Naive thymus-derived CD4-positive, alpha-beta T cell (primary cell): ENCODE results near the gene NOS3. TPM values are rescaled to one million over a fixed set of nuclear protein-coding genes. Genes with fewer than 3 reads are reported as not detected.

ENCODE experiments used
- ATAC-seq: fragments of 150-1000 bp; cut with Tn5 transposase; 2 replicates; pipeline ENCODE4 v1.10.0; 2021; ENCODE audit warnings: mild to moderate bottlenecking, moderate library complexity
- CTCF ChIA-PET: fragments of 350-600 bp; sonication (Branson Sonifier 250); formaldehyde crosslinking; loops from one replicate; lab custom pipeline; 2021; ENCODE audit warnings: antibody characterized with exemption; lab: Charles Lee
- POLR2A ChIA-PET: fragments of 350-600 bp; sonication (Branson Sonifier 250); formaldehyde crosslinking; loops from one replicate; lab custom pipeline; 2021; ENCODE audit warnings: antibody characterized with exemption, inconsistent platforms; lab: Charles Lee
- DNase-seq, 9 donors: peaks; one replicate each; pipeline versions ENCODE4 v3.0.0 to v3.0.0-alpha.2; 2020 to 2022; ENCODE audit warnings: mixed read lengths in 1 of 9
- H3K27ac ChIP-seq: one replicate; pipeline ENCODE4 v1.7.0; 2013; ENCODE audit warnings: mild to moderate bottlenecking, low read depth, low read length, moderate library complexity
- H3K27me3 ChIP-seq, 2 donors: one replicate each; pipeline ENCODE4 v1.7.0; 2013; ENCODE audit warnings: low read length in 2 of 2, mild to moderate bottlenecking in 2 of 2, moderate library complexity in 2 of 2; ENCODE audit not compliant: control insufficient read depth in 2 of 2, insufficient read depth in 2 of 2
- H3K36me3 ChIP-seq, 3 experiments: 1 replicate in 2 of 3; 2 replicates in 1 of 3; pipeline ENCODE4 v1.7.0; 2013; ENCODE audit warnings: low read length in 3 of 3, mild to moderate bottlenecking in 3 of 3, moderate library complexity in 1 of 3; ENCODE audit not compliant: insufficient read depth in 3 of 3, control insufficient read depth in 2 of 3
- H3K4me1 ChIP-seq, 2 donors: one replicate each; pipeline ENCODE4 v1.7.0; 2013; ENCODE audit warnings: low read length in 2 of 2, mild to moderate bottlenecking in 2 of 2, moderate library complexity in 1 of 2; ENCODE audit not compliant: control insufficient read depth in 2 of 2, insufficient read depth in 2 of 2
- H3K4me3 ChIP-seq: 2 replicates; pipeline ENCODE4 v1.7.0; 2013; ENCODE audit warnings: mild to moderate bottlenecking, low read length
- H3K9me3 ChIP-seq, 3 experiments: 1 replicate in 2 of 3; 2 replicates in 1 of 3; pipeline ENCODE4 v1.7.0; 2013; ENCODE audit warnings: low read length in 3 of 3; ENCODE audit not compliant: control insufficient read depth in 2 of 3
- H3K27ac Mint-ChIP-seq, 9 donors: one replicate each; pipeline ENCODE4 v1.8.0; 2020 to 2022; ENCODE audit warnings: mixed read lengths in 9 of 9, mild to moderate bottlenecking in 8 of 9, moderate library complexity in 5 of 9, inconsistent platforms in 2 of 9
- H3K27me3 Mint-ChIP-seq, 5 donors: one replicate each; pipeline ENCODE4 v1.8.0; 2021 to 2022; ENCODE audit warnings: mixed read lengths in 5 of 5, mild to moderate bottlenecking in 1 of 5
- H3K36me3 Mint-ChIP-seq, 5 donors: one replicate each; pipeline ENCODE4 v1.8.0; 2020 to 2022; ENCODE audit warnings: mixed read lengths in 5 of 5, mild to moderate bottlenecking in 3 of 5, inconsistent platforms in 1 of 5
- H3K4me1 Mint-ChIP-seq, 7 donors: one replicate each; pipeline ENCODE4 v1.8.0; 2020 to 2022; ENCODE audit warnings: mixed read lengths in 7 of 7, mild to moderate bottlenecking in 3 of 7, inconsistent platforms in 1 of 7
- H3K4me3 Mint-ChIP-seq, 10 donors: one replicate each; pipeline ENCODE4 v1.8.0; 2020 to 2022; ENCODE audit warnings: mild to moderate bottlenecking in 10 of 10, mixed read lengths in 10 of 10, moderate library complexity in 6 of 10, inconsistent platforms in 2 of 10
- H3K9me3 Mint-ChIP-seq, 11 donors: one replicate each; pipeline ENCODE4 v1.8.0; 2020 to 2022; ENCODE audit warnings: mixed read lengths in 11 of 11, mild to moderate bottlenecking in 4 of 11, inconsistent platforms in 1 of 11, moderate library complexity in 1 of 11
- intact Hi-C, 2 donors: fragments of 100-400 bp; cut with micrococcal nuclease; formaldehyde crosslinking; loops; one replicate each; pipeline ENCODE4 v1.15.1; 2023
- polyA plus RNA-seq, 2 donors: library from polyadenylated mRNA; unstranded; fragments of 300-500 nt; fragmentation: Illumina TruSeq; gene quantifications; one replicate each; pipeline ENCODE4 v1.2.3, GENCODE V29; 2021
- total RNA-seq, 6 experiments: library from RNA in 5 of 6; stranded (reverse) in 5 of 6; gene quantifications; 1 replicate in 5 of 6; 2 replicates in 1 of 6; pipeline ENCODE4 v1.2.3 and lab custom pipeline; 2021 to 2026

NOS3 gene
- total and polyA plus RNA-seq, 7 experiments from 2014 or later, result 2.8 to 19.1 (median 7.9) TPM

GRCh38 chr7:151057506-151057988, 66.7 kb downstream of the NOS3 start, which contains the start of gene CDK5:
CDK5 (minus strand) TSS chr7:151057897; CDS start chr7:151057848, 49 bp downstream.
- intact Hi-C loops, result loop anchor here (5.0 kb wide), 4 partner anchors 35 to 575 kb away; no protein-coding TSS in a partner anchor
- peak within 1 kb of the TSS; percentile 92 for H3K27ac ChIP-seq
- H3K27ac Mint-ChIP-seq, result peak within 1 kb of the TSS; percentile 86 to 96 (median 93)
- ChIA-PET POLR2A (interaction anchor here (0.7 to 2.7 kb wide), 4 partner anchors 25 to 44 kb away, joined by 4 to 10 read pairs (median 6); partner anchors contain the start of gene ABCB8), CTCF (interaction anchor here (1.0 to 3.5 kb wide), 2 partner anchors 27 to 52 kb away, joined by 3 to 15 read pairs; partner anchors contain the start of gene TMUB1)
- DNase-seq, result no peak
- peak within 1 kb of the TSS; percentile 91 to 99 (median 94) for H3K4me3 Mint-ChIP-seq
- peaks cover 0 to 2% (median 0%) of the 10 kb centered on the region in 5 donors for H3K27me3 Mint-ChIP-seq
- H3K4me1 ChIP-seq, result peaks cover 25 to 32% of the 10 kb centered on the region in 2 donors
- ATAC-seq, result peak; percentile 0
- peaks cover 0 to 1% (median 0%) of the 10 kb centered on the region in 11 donors for H3K9me3 Mint-ChIP-seq
- H3K36me3 ChIP-seq, result no peaks in the 10 kb centered on the region
- H3K9me3 ChIP-seq, result no peaks in the 10 kb centered on the region
- H3K4me3 ChIP-seq, result peak within 1 kb of the TSS; percentile 78
- H3K27me3 ChIP-seq, result no peaks in the 10 kb centered on the region
- peaks cover 29 to 48% (median 43%) of the 10 kb centered on the region in 7 donors for H3K4me1 Mint-ChIP-seq
- peaks cover 0 to 4% (median 3%) of the 10 kb centered on the region in 5 donors for H3K36me3 Mint-ChIP-seq

DNA sequence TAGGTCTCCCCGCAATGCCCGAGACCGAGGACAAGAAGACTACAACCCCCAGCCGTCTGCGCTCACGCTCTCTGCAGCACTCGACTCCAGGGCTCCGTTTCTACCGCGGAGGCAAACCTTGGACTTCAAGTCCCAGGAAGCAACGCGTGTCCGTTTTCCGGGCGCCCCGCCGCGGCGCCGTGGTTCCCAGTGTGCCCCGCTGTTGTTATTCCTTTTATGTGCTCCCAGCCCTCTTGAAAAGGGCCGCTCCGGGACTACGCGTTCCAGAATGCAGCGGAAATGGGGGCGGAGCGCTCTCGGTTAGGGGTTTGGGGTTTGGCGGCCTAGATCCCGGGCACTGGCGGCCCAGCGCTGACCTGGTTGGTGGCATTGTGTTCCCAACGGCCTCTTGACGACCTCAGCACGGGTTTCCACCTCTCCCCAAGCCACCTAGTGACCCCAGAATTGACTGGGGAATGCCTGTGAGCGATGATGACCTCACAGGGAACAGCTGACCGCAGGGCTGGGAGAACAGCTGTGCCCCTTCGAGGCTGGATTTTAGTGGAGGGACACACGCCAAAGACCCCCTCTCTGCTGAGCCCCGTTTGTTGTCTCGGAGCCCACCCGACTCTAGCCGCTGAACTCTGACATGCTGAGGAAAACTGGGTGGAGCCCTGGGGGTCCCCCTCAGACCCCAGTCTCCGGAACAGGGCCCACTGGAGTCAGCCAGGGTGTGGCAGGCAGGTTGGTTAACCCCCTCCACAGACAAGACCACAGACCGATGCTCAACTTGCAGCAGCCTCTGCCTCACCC, 67.4 kb downstream of the NOS3 start:
- Mint-ChIP-seq H3K4me3 (peak overlapping the region; percentile 91 to 99 (median 94)), H3K4me1 (peaks cover 25 to 41% (median 38%) of the 10 kb centered on the region in 7 donors), H3K27ac (peak overlapping the region; percentile 86 to 96 (median 93)), H3K36me3 (peaks cover 0 to 3% (median 0%) of the 10 kb centered on the region in 5 donors), H3K27me3 (no peaks in the 10 kb centered on the region), H3K9me3 (peaks cover 0 to 1% (median 0%) of the 10 kb centered on the region in 11 donors)
- Histone ChIP-seq H3K4me3 (peak overlapping the region; percentile 78), H3K27me3 (no peaks in the 10 kb centered on the region), H3K27ac (peak overlapping the region; percentile 92), H3K9me3 (no peaks in the 10 kb centered on the region), H3K4me1 (peaks cover 25 to 32% of the 10 kb centered on the region in 2 donors), H3K36me3 (no peaks in the 10 kb centered on the region)
- ChIA-PET POLR2A (interaction anchor here (1.0 to 2.8 kb wide), 10 partner anchors 23 to 82 kb away, joined by 3 to 14 read pairs (median 4); partner anchors contain the start of genes ABCB8, FASTK and TMUB1), CTCF (interaction anchor here (1.0 to 3.5 kb wide), 3 partner anchors 26 to 52 kb away, joined by 3 to 15 read pairs (median 7); partner anchors contain the start of gene TMUB1)
- intact Hi-C loops, result loop anchor here (1.0 to 5.0 kb wide), 13 partner anchors 22 to 1220 kb away; partner anchors contain the start of genes ABCB8 (in 2 of the 2), ABCF2 (in 2 of the 2), FASTK (in 2 of the 2) and REPIN1 (in 1 of the 2)
- peak; percentile 96 for ATAC-seq
- peak; percentile 80 to 99 (median 97) for DNase-seq

DNA sequence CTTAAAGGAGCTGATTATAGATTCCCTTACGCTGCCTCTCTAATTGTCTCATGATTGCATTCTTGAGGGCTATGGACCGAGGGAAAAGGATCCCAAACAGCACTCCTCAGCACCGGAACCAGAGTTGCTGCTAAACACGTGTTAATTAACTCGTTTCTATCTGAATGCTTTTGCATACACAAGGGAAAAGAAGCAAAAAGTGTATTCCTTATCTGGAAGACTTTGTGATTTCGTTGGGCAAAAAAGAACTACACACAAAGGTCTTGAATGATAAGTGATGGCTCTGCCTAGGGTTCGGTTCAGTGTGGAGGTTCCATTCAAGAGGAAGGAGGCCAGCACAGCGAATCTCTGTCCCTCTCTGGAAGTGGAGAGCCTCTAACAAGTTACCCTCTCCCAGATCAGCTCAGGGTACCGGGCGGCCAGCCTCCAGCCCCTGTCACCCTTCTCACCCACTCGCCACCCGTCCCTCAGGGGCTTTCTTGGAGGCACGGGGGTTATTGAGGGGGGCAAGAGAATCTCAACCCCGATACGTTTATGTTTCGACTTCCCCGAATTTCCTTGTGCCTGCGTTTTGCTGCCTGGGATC, 68.1 kb downstream of the NOS3 start:
- ATAC-seq, result no peak
- H3K4me3 ChIP-seq, result peak overlapping the region; percentile 78

GRCh38 chr7:151059367-151060112, 68.7 kb downstream of the NOS3 start, which contains the start of gene SLC4A2:
SLC4A2 (plus strand) TSS chr7:151059589; CDS start chr7:151061988, 2,399 bp downstream.
- no peaks in the 10 kb centered on the region for H3K9me3 ChIP-seq
- no peaks in the 10 kb centered on the region for H3K27me3 ChIP-seq
- H3K4me1 ChIP-seq, result peaks cover 25 to 32% of the 10 kb centered on the region in 2 donors
- H3K36me3 ChIP-seq, result peaks cover 0 to 3% (median 0%) of the 10 kb centered on the region in 3 experiments
- Mint-ChIP-seq H3K27me3 (no peaks in the 10 kb centered on the region), H3K4me3 (peak within 1 kb of the TSS; percentile 91 to 99 (median 94)), H3K9me3 (peaks cover 0 to 1% (median 0%) of the 10 kb centered on the region in 11 donors), H3K27ac (peak within 1 kb of the TSS; percentile 86 to 96 (median 93)), H3K4me1 (peaks cover 25 to 38% (median 35%) of the 10 kb centered on the region in 7 donors), H3K36me3 (peaks cover 0 to 3% (median 0%) of the 10 kb centered on the region in 5 donors)
- CTCF ChIA-PET, result interaction anchor here (1.2 to 3.5 kb wide), 2 partner anchors 25 to 41 kb away, joined by 7 to 15 read pairs; partner anchors contain the start of gene TMUB1
- POLR2A ChIA-PET, result interaction anchor here (0.5 to 2.8 kb wide), 7 partner anchors 21 to 83 kb away, joined by 3 to 14 read pairs (median 6); partner anchors contain the start of genes ABCB8, FASTK and TMUB1
- intact Hi-C loops, result loop anchor here (1.0 to 5.0 kb wide), 9 partner anchors 8 to 691 kb away; partner anchors contain the start of genes REPIN1 (in 1 of the 2) and ZNF775 (in 1 of the 2)
- peak within 1 kb of the TSS; percentile 92 for H3K27ac ChIP-seq
- ATAC-seq (peak; percentile 37), DNase-seq (peak; percentile 46 to 82 (median 61))
- H3K4me3 ChIP-seq, result peak within 1 kb of the TSS; percentile 78

More for the DNA sequence above, 68.1 kb downstream of the NOS3 start:
- no peaks in the 10 kb centered on the region for H3K36me3 ChIP-seq
- peak overlapping the region; percentile 91 to 99 (median 94) for H3K4me3 Mint-ChIP-seq
- H3K9me3 Mint-ChIP-seq, result peaks cover 0 to 1% (median 0%) of the 10 kb centered on the region in 11 donors
- POLR2A ChIA-PET, result interaction anchor here (1.0 to 2.8 kb wide), 9 partner anchors 22 to 83 kb away, joined by 3 to 14 read pairs (median 3); partner anchors contain the start of genes ABCB8, FASTK and TMUB1
- intact Hi-C loops, result loop anchor here (1.0 to 5.0 kb wide), 15 partner anchors 8 to 1221 kb away; partner anchors contain the start of genes ABCB8 (in 2 of the 2), ABCF2 (in 2 of the 2), FASTK (in 2 of the 2) and REPIN1 (in 1 of the 2)
- H3K27ac ChIP-seq, result peak overlapping the region; percentile 92
- peak overlapping the region; percentile 86 to 96 (median 93) for H3K27ac Mint-ChIP-seq
- CTCF ChIA-PET, result interaction anchor here (1.2 to 3.5 kb wide), 2 partner anchors 26 to 40 kb away, joined by 7 to 15 read pairs; partner anchors contain the start of gene TMUB1
- peaks cover 25 to 32% of the 10 kb centered on the region in 2 donors for H3K4me1 ChIP-seq
- no peaks in the 10 kb centered on the region for H3K27me3 Mint-ChIP-seq
- DNase-seq, result peak in 2 of 9 donors; percentile 26 to 37
- no peaks in the 10 kb centered on the region for H3K9me3 ChIP-seq
- H3K4me1 Mint-ChIP-seq, result peaks cover 25 to 38% (median 36%) of the 10 kb centered on the region in 7 donors
- no peaks in the 10 kb centered on the region for H3K27me3 ChIP-seq
- H3K36me3 Mint-ChIP-seq, result peaks cover 0 to 3% (median 0%) of the 10 kb centered on the region in 5 donors

- Mint-ChIP-seq H3K4me3 (peak overlapping the region; percentile 73 to 99 (median 93)), H3K36me3 (no peaks in the 10 kb centered on the region), H3K4me1 (peaks cover 25 to 38% (median 32%) of the 10 kb centered on the region in 7 donors), H3K27me3 (no peaks in the 10 kb centered on the region), H3K9me3 (peaks cover 0 to 1% (median 0%) of the 10 kb centered on the region in 11 donors), H3K27ac (peak overlapping the region in 5 of 9 donors; percentile 38 to 86 (median 83))
- POLR2A ChIA-PET, result interaction anchor here (0.5 to 2.8 kb wide), 3 partner anchors 24 to 1820 kb away, joined by 3 to 14 read pairs (median 4); partner anchors contain the start of gene TMUB1
- peak overlapping the region; percentile 78 for H3K4me3 ChIP-seq
- no peaks in the 10 kb centered on the region for H3K27me3 ChIP-seq
- intact Hi-C loops, result no loop called here
- H3K36me3 ChIP-seq, result peaks cover 0 to 9% (median 0%) of the 10 kb centered on the region in 3 experiments
- no peak for DNase-seq
- no peaks in the 10 kb centered on the region for H3K9me3 ChIP-seq
- H3K27ac ChIP-seq, result peak overlapping the region; percentile 92
- CTCF ChIA-PET, result interaction anchor here (0.6 to 3.5 kb wide), 2 partner anchors 24 to 304 kb away, joined by 3 to 15 read pairs; partner anchors contain the start of gene TMUB1
- no peak for ATAC-seq
- H3K4me1 ChIP-seq, result peaks cover 25 to 32% of the 10 kb centered on the region in 2 donors
Measured at GRCh38 chr7:151060113-151060415, 69.2 kb downstream of the NOS3 start.
